Measurements from ENCODE around the gene HDAC11.
"Not testable (repeated sequence)": the region's sequence is repeated elsewhere in the genome, so short reads cannot be mapped to it uniquely, and the experiment has no call there.

HDAC11 gene, protein sequence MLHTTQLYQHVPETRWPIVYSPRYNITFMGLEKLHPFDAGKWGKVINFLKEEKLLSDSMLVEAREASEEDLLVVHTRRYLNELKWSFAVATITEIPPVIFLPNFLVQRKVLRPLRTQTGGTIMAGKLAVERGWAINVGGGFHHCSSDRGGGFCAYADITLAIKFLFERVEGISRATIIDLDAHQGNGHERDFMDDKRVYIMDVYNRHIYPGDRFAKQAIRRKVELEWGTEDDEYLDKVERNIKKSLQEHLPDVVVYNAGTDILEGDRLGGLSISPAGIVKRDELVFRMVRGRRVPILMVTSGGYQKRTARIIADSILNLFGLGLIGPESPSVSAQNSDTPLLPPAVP

DNA sequence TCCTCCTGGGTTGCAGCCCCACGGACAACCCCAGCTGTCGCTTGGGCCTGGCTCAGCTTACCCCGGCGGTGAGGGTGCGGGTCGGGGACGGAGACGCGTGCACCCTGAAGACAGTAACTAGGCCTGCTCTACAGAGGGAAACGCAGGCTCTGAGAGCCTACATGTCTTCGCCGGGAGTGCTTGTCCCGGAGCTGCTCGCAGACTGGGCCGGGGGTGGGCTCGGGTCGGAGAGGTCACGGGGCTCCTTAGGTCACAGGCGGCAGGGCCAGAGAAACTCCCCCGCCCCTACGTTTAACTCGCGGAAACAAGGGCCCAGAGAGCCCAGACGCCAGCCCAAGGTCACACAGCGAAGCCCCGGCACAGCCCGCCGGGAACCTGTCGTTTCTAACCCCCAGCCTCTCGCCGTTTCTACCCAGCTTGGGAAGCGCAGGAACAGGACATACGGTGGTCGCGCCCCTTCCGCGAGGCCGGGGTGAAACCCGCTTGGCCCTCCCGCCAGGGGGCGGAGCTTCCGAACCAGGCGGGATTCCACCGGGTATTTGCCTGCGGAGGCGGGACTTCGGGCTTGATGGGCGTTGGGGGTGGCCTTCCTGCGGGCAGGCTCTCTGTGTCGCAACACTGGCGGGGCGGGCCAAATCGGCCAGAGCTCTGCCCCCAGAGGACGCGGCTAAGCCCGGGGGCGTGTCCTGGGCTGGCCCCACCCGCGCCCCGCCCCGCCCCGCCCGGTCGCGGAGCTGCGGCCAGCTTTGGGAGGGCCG lies at the start of gene HDAC11:
Gene HDAC11 (plus strand): TSS at position 725 of the 758 bp plus-strand sequence. CDS start 42 bp downstream, outside the sequence.
- DNase-seq (ENCODE audit: low read depth) = peak; percentile 95

DNA sequence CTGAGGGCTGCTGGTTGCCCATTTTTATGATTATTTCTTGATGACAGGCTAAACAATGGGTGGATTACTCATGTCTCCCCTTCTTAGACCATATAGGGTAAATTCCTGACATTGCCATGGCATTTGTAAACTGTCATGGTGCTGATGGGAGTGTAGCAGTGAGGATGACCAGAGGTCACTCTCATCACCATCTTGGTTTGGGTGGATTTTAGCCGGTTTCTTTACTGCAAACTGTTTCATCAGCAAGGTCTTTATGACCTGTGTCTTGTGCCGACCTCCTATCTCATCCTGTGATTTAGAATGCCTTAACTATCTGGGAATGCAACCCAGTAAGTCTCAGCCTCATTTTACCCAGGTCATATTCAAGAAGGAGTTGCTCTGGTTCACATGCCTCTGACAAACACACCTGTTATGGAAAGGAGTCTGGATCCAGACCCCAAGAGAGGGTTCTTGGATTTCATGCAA lies 49.7 kb upstream of the HDAC11 start:
- DNase-seq (ENCODE audit: low read depth) = not testable (repeated sequence)

DNA sequence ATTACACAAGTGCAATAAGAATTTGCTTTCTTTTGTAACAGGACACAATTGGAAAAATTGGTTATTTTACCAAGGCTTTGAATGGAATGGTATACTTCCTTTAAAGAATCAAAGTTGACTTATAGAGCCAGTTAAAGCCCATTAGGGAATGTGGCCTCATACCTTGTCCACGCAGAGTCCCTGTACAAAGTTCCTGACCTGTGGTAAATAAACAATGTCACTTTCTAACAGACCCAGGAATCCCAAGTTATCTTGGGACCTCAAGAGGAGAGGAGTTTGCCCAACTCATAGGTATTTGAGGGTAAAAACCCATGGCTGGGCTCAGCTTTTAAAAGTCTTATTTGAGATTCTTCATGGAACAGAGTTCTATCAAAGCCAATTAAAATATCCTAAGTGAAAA lies 48.0 kb upstream of the HDAC11 start:
- DNase-seq (ENCODE audit: low read depth) = no peak

DNA sequence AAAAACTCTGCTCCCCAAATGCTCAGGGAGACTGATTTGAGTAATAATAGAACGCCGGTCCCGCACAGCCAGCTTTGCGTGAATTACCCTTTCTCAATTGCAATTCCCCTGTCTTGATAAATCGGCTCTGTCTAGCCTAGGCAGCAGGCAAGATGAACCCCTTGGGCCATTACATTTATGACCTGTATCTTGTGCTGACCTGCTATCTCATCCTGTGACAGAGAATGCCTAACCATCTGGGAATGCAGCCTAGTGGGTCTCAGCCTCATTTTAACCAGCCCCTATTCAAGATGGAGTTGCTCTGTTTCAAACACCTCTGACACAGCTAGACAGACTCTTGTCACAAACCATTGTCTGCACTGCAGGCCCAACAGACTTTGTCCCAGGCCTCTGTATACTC lies 46.2 kb upstream of the HDAC11 start:
- no peak for DNase-seq (ENCODE audit: low read depth)

DNA sequence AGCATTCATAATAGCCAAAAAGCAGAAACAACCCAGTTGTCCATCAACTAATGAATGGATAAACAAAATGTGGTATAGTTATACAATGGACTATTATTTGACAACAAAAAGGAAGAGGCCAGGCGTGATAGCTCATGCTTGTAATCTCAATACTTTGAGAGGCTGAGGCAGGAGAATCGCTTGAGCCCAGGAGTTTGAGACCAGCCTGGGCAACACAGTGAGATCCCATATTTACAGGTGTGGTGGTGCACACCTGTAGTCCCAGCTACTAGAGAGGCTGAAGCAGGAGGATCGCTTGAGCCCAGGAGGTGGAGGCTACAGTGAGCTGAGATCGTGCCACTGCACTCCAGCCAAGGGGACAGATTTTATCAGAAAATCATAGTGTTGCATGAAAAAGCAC lies 43.9 kb upstream of the HDAC11 start:
- not testable (repeated sequence) for DNase-seq (ENCODE audit: low read depth)

DNA sequence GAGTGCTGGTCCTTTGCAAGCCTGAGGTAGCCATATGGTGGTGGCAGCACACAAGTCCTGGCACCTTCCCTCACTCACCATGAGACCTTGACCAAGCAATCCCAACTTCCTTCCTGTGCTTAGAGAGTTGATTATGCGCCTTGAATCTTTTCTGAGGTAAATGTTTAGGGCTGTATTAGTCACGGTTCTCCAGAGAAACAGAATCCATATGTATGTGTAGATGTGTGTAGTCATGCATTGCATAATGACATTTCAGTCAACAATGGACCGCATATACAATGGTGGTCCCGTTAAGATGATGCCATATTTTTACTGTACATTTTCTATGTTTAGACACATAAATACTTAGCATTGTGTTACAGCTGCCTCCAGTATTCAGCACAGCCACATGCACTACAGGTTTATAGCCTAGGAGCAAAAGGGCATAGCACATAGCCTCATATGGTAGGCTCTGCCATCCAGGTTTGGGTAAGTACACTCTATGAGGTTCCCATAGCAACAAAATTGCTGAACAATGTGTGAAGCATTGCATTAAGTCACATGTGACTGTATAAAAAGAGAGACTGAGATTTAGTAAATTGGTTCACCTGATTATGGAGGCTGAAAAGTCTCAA lies 39.8 kb upstream of the HDAC11 start:
- DNase-seq (ENCODE audit: low read depth) = no peak

DNA sequence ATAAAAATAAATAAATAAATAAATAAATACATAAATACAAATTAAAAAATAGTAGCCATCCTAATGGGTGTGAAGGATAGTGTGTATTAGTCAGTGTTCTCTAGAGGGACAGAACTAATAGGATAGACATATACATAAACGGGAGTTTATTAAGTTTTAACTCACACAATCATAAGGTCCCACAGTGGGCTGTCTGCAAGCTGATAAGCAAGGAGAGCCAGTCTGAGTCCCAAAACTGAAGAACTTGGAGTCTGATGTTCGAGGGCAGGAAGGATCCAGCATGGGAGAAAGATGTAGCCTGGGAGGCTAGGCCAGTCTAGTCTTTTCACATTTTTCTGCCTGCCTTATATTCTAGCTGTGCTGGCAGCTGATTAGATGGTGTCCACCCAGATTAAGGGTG lies 37.2 kb upstream of the HDAC11 start:
- DNase-seq (ENCODE audit: low read depth) = not testable (repeated sequence)

DNA sequence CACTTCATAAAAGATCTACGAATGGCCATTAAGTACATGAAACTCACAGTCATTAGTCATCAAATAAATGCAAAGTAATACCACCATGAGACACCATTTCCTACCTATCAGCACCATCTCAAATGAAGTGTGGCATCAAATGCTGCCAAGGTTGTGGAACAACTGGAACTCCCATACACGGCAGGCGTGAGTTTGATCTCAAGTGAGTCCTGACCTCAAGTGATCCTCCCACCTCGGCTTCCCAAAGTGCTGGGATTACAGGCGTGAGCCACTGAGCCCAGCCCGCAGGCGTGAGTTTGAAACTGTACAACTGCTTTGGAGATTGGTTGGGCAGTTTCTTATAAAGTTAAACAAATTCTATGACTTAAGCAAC lies 28.8 kb upstream of the HDAC11 start:
- no peak for DNase-seq (ENCODE audit: low read depth)

DNA sequence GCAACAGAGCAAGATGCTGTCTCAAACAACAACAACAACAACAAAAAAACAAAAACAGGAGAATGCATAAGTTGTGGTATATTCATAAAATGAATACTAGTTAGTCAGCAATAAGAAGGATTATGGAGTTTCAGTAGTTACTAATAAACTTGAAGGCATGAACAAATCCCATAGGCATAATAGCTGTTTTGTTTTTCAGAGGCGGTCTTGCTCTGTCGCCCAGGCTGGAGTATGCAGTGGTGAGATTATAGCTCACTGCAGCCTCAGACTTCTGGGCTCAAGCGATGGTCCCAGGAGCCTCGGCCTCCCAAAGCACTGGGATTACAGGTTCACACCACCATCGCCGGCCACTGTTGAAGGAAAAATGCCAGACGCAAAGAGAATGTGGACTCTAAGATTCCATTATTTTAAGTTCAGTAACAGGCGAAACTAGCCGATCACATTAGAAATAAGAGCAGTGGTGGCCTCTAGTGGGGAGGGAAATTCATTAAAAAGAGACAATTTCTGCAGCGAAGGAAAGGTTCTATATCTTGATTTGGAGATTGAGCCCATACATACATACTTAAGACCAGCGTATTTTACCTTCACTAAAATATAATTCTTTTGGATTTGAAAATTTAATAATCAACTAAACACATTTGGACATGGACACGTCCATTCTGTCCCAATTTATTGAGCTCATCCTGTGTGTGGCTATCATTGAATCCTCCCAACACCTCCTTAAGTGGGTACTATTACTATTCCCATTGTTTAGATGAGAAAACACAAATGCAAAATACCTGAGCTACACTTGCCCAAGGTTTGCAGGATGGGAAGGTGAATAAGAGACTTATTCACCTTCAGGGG lies 27.4 kb upstream of the HDAC11 start:
- DNase-seq (ENCODE audit: low read depth) = peak; percentile 14

DNA sequence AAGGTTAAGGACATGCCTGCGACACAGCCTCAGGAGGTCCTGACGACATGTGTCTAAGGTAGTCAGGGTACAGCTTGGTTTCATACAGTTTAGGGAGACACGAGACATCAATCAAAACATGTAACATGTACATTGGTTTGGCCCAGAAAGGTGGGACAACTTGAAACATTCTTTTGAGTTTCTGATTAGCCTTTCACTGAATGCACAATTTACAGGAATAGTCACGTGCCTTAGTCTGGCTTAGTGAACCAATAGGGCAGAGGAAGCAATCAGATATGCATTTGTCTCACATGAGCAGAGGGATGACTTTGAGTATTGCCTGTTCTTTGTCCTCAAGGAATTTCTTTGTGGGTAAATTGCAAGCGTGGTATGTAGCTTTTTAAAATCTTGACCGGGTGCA lies 24.5 kb upstream of the HDAC11 start:
- DNase-seq (ENCODE audit: low read depth) = no peak

DNA sequence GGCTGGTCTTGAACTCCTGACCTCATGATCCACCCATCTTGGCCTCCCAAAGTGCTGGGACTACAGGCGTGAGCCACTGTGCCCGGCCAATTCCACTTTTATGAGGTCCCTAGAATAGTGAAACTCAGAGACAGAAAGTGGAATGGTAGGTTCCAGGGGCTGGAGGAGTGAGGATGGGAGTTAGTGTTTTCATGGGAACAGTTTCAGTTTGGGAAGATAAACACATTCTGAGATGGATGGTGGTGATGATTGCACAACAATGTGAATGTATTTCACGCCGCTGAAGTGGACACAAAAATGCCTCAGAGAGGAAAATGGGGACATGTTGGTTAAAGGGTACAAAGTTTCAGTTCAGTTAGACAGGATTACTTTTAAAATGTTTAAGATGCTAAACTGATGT lies 22.5 kb upstream of the HDAC11 start:
- DNase-seq (ENCODE audit: low read depth) = no peak

DNA sequence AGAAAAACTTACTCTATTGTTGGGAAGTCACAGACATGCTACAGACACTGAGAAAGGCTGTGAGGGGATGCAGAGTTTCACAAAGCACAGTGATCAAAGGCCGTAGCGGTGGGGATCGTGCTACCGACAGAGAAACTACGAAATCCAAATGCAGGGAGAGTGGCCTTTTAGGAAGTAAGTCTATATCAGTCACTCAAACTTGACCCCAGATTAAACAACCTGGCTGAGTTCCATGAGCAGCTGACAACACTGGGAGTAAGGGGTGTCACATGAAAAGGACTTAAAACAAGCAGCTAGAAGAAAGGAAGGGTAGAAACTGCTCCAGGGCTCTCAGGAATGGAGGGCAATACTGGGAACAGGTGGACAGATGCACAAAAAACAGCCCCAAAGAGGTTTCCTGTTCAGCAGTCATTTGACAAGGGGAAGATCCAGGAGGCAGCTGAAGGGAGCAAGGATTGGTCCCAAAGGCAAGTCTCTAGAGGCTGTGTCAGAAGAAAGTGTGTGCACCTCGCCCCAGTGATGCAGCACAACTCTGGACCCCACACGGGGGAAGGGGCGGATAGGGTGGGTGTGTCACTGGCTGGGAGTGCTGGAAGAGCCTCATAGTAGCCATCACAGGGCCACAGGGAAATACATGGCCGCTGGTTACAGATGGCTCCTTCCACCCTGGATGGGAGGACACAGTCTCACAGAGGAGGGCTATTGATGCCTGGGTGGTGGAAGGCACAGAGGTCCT lies 20.3 kb upstream of the HDAC11 start:
- DNase-seq (ENCODE audit: low read depth) = no peak

DNA sequence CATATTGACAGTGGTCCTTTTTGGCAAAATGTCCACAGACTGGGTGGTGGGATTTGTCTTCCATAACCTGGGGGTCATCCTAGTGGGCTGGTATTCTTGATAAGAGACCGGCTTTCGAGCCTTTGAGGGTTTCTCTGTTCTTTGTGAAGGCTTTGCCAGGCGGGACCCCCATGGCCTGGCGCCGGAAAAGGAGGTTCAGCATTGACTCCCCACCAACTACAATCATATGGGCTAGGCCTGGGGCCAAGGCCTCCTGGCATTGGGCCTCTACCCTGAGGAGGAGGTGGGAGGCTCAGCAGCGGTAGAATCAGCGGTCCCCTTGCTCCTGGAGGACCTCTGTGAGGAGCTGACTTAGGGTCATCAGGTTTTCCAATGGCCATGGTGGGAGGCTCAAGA lies 19.8 kb upstream of the HDAC11 start:
- DNase-seq (ENCODE audit: low read depth) = no peak

DNA sequence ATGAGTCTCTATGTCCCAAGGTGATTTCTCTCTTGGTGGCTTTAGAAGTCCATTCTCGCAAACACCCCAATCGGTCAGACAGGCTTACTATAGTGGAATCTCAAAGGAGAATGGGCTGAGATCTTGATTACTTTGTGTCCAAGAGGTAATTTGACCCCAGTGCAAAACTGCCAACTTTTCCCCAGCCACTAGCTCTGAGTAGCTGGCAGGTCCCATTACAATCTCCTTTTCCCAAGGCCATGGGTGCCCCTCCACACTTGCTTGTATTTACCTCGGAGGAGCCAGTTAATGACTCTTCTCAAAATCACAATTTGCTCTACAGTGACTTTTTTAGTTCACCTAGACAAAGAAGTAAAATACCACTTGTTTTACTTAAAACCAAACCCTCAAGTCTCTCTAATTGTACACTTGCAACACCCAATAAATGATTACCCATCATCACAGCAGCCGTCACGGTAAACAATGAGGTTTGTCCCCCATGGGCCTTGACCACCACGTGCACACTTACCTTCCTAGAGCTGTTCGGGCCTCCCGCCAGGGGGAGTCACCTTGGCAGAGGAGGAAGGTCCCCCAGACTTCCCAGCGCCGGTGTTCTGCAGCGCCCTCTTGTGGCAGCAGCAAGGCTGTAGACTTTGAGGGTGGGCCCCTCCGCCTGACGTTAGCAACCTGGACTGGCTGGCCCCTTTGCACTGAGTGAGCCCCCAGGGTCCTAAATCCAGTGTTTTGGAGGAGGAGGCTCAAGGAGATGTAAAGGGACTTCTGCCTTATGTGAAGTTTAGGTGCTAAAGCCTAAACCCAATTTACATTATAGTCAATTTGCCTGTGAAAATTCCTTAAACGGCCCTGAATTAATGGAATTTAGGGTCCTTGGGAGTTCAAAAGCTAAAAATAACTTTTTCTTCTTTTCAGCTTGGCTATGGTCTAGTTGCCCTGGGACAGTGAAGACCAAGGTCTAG lies 18.7 kb upstream of the HDAC11 start:
- peak; percentile 55 for DNase-seq (ENCODE audit: low read depth)

DNA sequence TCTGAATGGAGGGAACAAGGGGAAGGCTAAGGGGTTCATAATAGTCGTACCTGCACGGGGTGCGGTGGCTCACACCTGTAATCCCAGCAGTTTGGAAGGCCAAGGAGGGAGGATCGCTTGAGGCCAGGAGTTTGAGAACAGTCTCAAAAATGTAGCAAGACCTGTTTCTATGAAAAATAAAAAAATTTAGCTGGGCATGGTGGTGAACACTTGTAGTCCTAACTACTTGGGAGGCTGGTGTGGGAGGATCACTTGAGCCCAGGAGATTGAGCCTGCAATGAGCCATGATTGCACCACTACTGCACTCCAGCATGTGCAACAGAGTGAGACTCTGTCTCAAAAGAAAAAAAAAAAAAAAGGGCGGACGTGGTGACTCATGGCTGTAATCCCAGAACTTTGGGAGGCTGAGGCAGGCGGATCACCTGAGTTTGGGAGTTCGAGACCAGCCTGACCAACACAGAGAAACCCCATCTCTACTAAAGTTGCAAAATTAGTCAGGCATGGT lies 17.9 kb upstream of the HDAC11 start:
- DNase-seq (ENCODE audit: low read depth) = no peak

DNA sequence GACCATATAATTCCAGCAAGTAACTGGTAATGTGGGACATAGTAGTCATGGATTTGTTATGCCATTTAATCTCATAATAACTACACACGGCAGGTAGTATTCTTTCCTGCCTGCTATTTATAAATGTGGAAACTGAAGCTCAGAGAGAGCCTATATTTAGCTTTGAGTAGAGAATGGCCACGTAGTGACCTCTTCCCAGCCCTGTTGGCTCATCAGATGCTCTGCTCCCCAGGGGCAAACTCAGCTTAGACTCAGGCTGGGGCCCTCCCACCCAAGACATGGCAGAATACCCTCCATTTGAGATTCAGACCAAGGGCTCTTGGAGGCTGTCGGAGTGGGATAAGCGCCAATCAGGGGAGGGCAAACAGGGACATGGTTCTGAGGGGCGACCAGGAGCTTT lies 17.3 kb upstream of the HDAC11 start:
- DNase-seq (ENCODE audit: low read depth) = no peak

DNA sequence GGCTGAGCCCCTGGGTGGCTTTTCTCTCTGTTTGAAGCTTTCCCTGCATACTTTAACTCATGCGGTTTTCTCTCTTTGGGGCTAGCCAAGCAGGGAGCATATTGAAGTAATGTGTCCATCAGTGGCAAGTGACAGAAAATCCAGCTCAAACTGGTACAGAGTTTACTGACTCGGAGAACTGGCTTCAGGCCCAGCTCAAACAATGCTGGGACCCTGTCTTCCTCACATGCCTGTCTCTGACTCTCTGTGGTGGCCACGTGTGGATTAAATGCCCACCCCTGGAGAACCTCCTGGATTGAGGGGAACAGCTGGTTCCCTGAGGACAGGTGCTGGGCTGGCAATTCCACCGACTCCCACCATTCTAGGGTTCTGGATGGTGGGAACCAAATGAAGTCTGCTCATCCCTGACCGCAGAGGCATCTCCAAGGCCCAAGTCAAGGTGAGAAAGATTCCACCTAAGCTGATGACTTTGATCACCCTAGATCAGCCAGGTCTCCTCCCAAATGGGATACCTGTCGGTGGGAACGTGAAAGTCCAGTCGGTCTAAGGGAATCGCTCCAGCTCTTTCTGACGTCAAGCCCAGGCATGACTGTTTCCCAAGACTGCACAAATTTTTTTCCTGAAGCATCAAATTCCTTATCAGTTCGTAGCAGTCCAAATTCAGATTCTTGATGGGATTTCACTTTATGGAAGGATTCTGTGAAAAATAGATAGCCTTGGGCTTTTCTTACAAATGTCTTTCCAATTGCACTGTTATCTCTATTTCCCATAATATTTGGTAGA lies 16.3 kb upstream of the HDAC11 start:
- no peak for DNase-seq (ENCODE audit: low read depth)

DNA sequence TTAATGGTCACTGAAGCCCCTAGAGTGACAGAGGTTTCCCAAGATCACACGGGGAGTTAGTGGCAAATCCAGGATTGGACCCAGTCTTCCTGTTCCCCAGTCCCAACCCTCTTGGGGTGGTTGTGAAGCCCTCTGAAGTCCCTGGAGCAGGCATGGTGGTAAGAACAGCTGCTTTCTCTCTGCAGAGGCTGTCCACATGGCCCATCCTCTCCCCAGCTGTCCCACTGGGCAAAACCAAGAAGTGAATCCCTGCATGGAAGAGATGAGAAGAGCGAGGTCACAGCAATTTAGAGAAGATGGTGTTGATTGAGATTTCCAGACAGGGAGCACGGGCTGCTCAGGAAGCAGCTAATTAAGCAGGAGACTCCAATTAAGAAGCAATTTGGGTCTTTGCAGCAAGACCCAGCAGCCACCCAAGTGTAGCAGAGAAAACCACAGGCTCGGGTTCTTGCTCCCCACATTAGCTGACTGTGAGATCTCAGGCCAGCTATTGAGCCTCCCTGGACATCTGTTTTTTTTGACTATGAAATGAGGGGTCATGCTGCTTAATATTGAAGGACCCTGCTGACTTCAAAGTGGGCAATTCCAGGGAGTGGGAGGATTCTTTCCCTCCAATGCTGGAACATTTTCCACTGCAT lies 14.8 kb upstream of the HDAC11 start:
- no peak for DNase-seq (ENCODE audit: low read depth)

DNA sequence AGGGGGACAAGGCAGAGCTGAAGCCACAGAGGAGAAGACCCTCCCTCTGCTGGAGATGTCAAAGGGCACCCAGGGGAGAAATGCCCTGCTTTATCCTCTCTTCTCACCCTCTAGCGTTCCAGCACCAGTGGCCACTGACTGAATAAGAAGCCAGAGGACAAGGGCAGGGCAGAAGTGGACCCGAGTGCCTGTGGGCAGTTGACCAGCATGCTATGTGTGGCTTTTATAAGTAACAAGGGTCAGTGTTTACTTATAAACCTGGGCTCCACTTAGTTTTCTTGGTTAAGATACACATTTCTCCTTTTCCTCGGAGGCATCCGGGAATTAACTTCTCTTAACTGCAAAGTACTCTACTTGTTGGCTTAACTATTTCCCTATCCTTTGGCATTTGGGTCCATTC lies 13.3 kb upstream of the HDAC11 start:
- DNase-seq (ENCODE audit: low read depth) = no peak
